Measurements from ENCODE around the gene GSAP.

DNA sequence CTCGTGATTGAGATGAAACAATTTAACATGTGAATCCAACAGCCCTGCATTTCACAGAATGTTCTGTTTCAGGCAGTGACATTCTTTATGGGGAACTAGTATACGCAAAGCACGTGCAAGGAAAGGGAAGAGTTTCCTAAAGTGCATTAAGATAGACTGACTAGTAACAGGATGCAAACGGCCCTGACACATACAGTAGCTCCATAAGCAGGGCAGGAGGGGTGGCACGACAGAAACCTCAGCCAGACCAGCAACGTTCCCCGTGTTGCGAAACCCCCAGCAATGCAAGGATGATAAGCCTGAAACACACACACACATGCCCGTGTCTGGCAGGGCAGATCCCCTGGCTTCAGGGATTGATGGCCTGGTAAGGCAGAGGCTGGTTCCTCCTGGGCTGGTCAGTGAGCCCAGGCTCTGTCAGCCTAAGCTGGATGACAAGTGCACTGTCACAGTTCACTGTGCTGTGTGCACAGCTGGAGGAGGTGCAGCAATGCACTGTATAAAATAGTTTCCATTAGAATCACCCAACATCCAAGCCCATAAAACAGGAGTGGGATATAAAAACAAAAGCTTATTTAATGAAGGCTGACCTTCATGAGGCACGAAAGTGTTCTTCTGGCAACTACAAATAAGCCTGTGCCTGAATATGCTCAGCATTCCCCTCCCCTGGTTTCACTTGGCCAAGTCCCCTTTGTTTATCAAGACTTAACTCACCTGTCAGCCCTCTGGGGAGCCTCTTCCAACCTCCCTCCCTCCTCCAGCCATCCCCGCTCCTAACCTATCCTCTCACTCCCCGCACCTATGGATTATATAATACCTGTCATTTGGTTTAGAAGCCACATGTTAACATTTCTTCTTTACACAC lies 88.8 kb downstream of the GSAP start:
- no peak for TF ChIP-seq POLR2AphosphoS5 (IDR thresholded peaks at IDR 0.05)
- TF ChIP-seq, protein P1, sequence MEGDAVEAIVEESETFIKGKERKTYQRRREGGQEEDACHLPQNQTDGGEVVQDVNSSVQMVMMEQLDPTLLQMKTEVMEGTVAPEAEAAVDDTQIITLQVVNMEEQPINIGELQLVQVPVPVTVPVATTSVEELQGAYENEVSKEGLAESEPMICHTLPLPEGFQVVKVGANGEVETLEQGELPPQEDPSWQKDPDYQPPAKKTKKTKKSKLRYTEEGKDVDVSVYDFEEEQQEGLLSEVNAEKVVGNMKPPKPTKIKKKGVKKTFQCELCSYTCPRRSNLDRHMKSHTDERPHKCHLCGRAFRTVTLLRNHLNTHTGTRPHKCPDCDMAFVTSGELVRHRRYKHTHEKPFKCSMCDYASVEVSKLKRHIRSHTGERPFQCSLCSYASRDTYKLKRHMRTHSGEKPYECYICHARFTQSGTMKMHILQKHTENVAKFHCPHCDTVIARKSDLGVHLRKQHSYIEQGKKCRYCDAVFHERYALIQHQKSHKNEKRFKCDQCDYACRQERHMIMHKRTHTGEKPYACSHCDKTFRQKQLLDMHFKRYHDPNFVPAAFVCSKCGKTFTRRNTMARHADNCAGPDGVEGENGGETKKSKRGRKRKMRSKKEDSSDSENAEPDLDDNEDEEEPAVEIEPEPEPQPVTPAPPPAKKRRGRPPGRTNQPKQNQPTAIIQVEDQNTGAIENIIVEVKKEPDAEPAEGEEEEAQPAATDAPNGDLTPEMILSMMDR (IDR thresholded peaks at IDR 0.05): no peak
- TF ChIP-seq POLR2A (IDR thresholded peaks at IDR 0.05): no peak
